GM12891 (cell line): ENCODE data around the gene DDX4.

Source experiments
- POLR2A ChIP-seq: IDR thresholded peaks from 2 replicates; pipeline ENCODE4 v1.6.1; 2011; ENCODE audit warnings: low read depth, low read length, control low read depth
- POLR2AphosphoS5 ChIP-seq: IDR thresholded peaks from 2 replicates; pipeline ENCODE4 v1.6.1; 2011; ENCODE audit warnings: low read depth, low read length, control low read depth
- POU2F2 ChIP-seq: IDR thresholded peaks from 2 replicates; pipeline ENCODE4 v1.6.1; 2011; ENCODE audit warnings: low read depth, mild to moderate bottlenecking, control low read depth, low read length, moderate library complexity
- SPI1 ChIP-seq: IDR thresholded peaks from 2 replicates; pipeline ENCODE4 v1.6.1; 2011; ENCODE audit warnings: low read depth, low read length, control low read depth
- TAF1 ChIP-seq: IDR thresholded peaks from 2 replicates; pipeline ENCODE4 v1.6.1; 2011; ENCODE audit warnings: low read depth, low read length, control low read depth

DNA sequence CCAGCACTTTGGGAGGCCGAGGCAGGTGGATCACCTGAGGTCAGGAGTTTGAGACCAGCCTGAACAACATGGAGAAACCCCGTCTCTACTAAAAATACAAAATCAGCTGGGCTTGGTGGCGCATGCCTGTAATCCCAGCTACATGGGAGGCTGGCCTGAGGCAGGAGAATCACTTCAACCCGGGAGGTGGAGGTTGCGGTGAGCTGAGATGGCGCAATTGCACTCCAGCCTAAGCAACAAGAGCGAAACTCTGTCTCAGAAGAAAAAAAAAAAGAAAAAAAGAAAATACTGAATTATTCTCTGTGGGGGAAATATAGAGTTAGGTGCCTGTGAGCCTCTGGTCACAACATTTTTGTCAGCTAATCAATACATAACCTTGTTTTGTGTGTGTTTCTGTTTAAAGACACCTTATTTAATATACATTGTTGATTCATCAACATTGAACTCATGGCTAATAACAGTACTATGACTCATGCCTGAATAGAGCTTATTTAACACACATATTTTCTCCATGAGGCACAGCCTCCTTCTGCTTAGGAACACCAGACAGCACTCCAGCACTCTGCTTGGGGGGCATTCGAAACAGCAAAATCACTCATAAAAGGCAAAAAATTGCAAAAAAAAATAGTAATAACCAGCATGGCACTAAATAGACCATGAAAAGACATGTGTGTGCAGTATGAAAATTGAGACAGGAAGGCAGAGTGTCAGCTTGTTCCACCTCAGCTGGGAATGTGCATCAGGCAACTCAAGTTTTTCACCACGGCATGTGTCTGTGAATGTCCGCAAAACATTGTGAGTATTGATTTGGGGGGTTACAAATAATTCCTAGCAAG is 113.2 kb downstream of the DDX4 start, which contains the start of gene IL31RA:
- TF ChIP-seq POLR2A (no peak), POLR2AphosphoS5 (no peak), TAF1 (no peak), POU2F2 (no peak), SPI1 (no peak)
